ENCODE data around the gene EHMT1.
"Not testable (repeated sequence)": the region's sequence is repeated elsewhere in the genome, so short reads cannot be mapped to it uniquely, and the experiment has no call there.

The EHMT1 gene

DNA sequence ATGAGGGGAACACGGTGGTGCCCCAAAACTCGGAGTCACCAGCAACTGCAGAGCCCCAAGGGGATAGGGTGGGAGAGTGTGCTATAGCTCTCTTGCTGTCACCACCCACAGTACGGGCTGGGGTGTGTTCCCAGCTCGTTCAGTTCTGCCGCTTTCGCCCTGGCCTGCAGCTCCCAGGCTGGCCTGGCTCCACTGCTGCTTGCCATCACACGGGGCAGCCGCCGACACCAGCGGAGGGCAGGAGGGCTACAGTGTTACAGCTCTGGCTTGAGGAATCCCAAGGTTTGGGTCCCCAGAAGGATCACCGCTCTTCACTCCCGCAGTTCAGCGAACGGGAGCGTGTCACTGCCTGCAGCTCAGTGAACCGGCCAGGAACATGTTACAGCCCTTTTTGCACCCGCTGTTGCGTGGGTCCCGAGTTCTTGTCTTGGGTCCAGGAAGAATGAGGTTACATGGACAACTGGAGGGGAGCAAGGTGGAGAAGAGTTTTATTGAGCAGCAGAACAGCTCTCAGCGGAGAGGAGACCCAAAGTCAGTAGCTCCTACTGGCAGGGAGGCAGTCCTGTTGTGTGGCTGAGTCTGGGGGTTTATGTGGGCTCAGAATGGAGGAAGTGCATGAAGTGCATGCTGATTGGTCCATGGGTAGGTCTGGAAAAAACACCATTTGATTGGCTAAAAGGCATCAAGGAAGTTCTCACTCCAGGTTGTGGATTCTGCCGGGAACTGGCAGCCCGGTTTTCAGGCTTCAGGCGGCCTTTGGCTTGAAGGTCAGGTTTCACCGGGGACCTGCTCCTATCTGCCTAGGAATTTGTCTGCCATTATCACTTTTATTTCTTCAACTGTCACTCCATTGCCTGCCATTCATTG lies 113.4 kb downstream of the EHMT1 start:
- H3K27me3 ChIP-seq (ENCODE audit: control insufficient read depth, insufficient read depth, low read length) = no peaks in the 10 kb centered on the region
- H3K9me3 ChIP-seq (ENCODE audit: control insufficient read depth, insufficient read depth, low read length) = no peaks in the 10 kb centered on the region
- no peak overlapping the region for H3K9ac ChIP-seq (ENCODE audit: low read depth, low read length)
- H3K36me3 ChIP-seq (ENCODE audit: control insufficient read depth, insufficient read depth, low read length) = peaks cover 15% of the 10 kb centered on the region
- no peaks in the 10 kb centered on the region for H3K4me1 ChIP-seq (ENCODE audit: control insufficient read depth, insufficient read depth, low read length)
- H3K4me3 ChIP-seq (ENCODE audit: low read depth, low read length) = no peak overlapping the region

DNA sequence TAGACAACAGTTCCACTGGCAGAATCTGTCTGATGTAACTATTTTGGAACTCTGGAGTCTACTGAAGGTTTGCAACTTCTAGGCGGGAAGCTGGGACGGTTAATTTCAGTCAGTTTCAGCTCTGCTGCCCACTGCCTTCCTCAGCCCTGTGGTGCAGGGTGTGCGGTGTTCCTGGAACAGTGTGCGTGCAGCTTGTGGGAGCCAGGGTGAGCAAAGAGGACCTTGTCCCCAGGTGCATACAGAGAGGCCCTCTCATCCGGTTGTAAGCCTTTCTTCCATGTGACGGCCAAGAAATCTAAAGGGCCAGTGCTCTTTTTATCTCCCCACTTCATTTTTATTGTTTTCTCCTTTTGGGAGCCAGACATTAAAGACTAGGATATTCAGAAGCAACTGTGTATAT lies 114.6 kb downstream of the EHMT1 start:
- peaks cover 11% of the 10 kb centered on the region for H3K36me3 ChIP-seq (ENCODE audit: control insufficient read depth, insufficient read depth, low read length)

DNA sequence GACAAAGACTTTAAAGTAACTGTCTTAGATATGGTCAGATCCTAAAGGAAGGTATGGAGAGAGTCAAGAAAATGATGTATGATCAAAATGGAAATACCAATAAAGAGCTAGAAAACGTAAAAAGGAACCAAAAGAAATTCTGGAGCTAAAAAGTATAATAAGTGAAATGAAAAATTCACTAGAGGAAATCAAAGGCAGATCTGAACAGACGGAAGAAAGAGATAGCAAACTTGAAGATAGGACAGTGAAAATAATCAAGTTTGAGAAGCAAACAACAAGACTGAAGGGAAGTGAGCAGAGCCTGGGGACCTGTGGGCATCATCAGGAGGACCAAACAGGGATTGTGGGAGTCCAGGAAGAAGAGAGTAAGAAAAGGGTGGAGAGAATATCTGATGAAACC lies 115.4 kb downstream of the EHMT1 start:
- Histone ChIP-seq H3K4me1 (ENCODE audit: control insufficient read depth, insufficient read depth, low read length) (no peaks in the 10 kb centered on the region), H3K27me3 (ENCODE audit: control insufficient read depth, insufficient read depth, low read length) (no peaks in the 10 kb centered on the region), H3K9me3 (ENCODE audit: control insufficient read depth, insufficient read depth, low read length) (no peaks in the 10 kb centered on the region), H3K4me3 (ENCODE audit: low read depth, low read length) (no peak overlapping the region), H3K36me3 (ENCODE audit: control insufficient read depth, insufficient read depth, low read length) (peaks cover 6% of the 10 kb centered on the region), H3K9ac (ENCODE audit: low read depth, low read length) (no peak overlapping the region)

More for the DNA sequence above, 114.6 kb downstream of the EHMT1 start:
- H3K9ac ChIP-seq (ENCODE audit: low read depth, low read length) = no peak overlapping the region
- no peak overlapping the region for H3K4me3 ChIP-seq (ENCODE audit: low read depth, low read length)
- H3K27me3 ChIP-seq (ENCODE audit: control insufficient read depth, insufficient read depth, low read length) = no peaks in the 10 kb centered on the region
- no peaks in the 10 kb centered on the region for H3K9me3 ChIP-seq (ENCODE audit: control insufficient read depth, insufficient read depth, low read length)
- no peaks in the 10 kb centered on the region for H3K4me1 ChIP-seq (ENCODE audit: control insufficient read depth, insufficient read depth, low read length)

DNA sequence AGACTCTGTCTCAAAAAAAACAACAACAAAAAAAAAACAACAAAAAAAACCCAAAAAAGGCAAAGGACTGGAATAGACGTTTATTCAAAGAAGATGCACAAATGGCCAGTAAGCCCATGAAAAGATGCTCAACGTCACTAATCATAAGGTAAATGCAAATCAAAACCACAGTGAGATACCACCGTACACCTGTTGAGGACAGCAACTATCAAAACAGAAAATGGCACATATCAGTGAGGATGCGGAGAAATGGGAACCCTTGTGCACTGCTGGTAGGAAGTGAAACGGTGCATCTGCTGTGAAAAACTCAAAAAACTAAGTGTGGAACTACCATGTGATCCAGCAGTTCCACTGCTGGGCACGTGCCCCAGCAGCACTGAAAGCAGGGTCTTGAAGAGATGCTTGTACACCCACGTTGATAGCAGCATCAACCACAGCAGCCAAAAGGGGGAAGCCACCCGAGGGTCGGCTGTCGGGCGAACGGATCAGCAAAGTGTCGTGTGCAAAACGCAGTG lies 119.4 kb downstream of the EHMT1 start:
- not testable (repeated sequence) for H3K9me3 ChIP-seq (ENCODE audit: control insufficient read depth, insufficient read depth, low read length); H3K9ac ChIP-seq (ENCODE audit: low read depth, low read length); H3K4me3 ChIP-seq (ENCODE audit: low read depth, low read length)

DNA sequence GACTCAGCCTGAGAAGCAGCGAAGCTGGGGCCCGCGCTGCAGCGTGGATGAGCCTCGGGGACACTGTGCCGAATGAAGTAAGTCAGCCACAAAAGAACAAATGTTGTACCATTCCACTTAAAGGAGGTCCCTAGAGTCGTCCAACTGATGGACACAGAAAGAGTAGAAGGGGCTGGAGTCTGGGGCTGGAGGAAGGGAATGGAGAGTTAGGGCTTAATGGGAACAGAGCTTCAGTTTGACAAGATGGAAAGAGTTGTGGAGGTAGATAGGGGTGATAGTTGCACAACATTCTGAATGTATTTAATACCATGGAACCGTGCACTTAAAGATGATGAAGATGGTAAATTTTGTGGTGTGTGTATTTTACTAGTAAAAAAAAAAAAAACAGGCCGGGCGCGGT lies 119.9 kb downstream of the EHMT1 start:
- Histone ChIP-seq H3K4me3 (ENCODE audit: low read depth, low read length) (no peak overlapping the region), H3K9ac (ENCODE audit: low read depth, low read length) (no peak overlapping the region), H3K36me3 (ENCODE audit: control insufficient read depth, insufficient read depth, low read length) (peaks cover under 1% of the 10 kb centered on the region), H3K4me1 (ENCODE audit: control insufficient read depth, insufficient read depth, low read length) (no peaks in the 10 kb centered on the region), H3K27me3 (ENCODE audit: control insufficient read depth, insufficient read depth, low read length) (no peaks in the 10 kb centered on the region), H3K9me3 (ENCODE audit: control insufficient read depth, insufficient read depth, low read length) (no peaks in the 10 kb centered on the region)

More for the DNA sequence above, 119.4 kb downstream of the EHMT1 start:
- not testable (repeated sequence) for H3K4me1 ChIP-seq (ENCODE audit: control insufficient read depth, insufficient read depth, low read length); H3K27me3 ChIP-seq (ENCODE audit: control insufficient read depth, insufficient read depth, low read length); H3K36me3 ChIP-seq (ENCODE audit: control insufficient read depth, insufficient read depth, low read length)

DNA sequence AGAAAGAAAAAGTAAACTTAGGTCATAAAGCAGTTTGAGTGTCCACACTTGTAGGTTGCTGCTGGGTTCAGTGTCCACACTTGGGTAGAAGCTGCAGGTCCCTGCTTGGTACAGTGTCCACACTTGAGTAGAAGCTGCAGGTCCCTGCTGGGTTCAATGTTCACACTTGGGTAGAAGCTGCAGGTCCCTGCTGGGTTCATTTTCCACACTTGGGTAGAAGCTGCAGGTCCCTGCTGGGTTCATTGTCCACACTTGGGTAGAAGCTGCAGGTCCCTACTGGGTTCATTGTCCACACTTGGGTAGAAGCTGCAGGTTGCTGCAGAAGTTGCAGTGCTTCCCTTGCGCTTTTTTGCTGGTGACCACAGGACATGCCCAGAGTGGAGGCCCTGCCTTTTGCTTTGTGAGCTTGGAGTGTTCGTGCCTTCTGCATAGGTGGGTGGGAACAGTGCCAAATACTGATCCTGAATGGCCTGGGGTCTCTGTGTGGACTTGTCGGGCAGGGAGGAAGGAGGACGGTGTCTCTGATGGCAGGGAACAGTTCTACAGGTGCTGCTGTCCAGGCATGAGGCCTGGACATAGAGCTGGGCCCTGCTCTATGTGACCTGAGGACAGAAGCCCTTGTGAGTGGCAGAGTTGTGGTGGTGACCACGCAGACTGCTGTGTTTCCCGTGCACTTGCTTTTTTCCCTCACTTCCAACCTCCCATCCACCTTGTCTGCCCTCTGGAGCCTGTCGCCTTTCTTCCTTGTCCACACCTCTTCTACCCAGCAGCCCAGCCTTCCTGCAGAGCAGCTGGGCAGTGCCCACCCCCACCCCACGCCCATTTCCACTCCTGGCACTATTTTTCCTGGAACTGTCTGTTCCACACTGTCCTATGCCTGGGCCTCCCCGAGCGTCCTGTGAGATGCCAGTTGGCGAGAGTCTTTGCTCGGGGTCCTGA lies 120.8 kb downstream of the EHMT1 start:
- no peaks in the 10 kb centered on the region for H3K9me3 ChIP-seq (ENCODE audit: control insufficient read depth, insufficient read depth, low read length)
- no peaks in the 10 kb centered on the region for H3K4me1 ChIP-seq (ENCODE audit: control insufficient read depth, insufficient read depth, low read length)
- no peaks in the 10 kb centered on the region for H3K27me3 ChIP-seq (ENCODE audit: control insufficient read depth, insufficient read depth, low read length)
- no peak overlapping the region for H3K9ac ChIP-seq (ENCODE audit: low read depth, low read length)
- peaks cover 6% of the 10 kb centered on the region for H3K36me3 ChIP-seq (ENCODE audit: control insufficient read depth, insufficient read depth, low read length)
- no peak overlapping the region for H3K4me3 ChIP-seq (ENCODE audit: low read depth, low read length)

DNA sequence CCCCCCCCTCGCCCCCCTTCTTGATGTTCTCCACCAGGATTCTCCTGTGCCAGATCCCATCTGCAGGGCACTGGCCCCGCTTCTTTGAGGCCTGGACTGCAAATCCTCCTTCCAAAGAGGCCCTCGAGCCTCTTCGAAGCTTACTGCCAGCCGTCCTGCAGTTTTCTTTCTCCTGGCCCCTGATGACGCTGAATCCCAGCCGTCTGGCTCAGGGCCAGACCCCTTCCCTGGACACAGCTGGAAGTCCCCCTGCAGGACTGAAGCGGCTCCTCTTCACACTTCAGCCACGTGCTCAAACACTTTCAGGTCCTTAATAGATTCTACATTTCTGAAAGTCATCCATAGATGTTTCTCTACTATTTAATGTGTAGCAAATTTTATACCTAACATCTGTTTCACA lies 121.5 kb downstream of the EHMT1 start:
- no peaks in the 10 kb centered on the region for H3K4me1 ChIP-seq (ENCODE audit: control insufficient read depth, insufficient read depth, low read length)
- H3K36me3 ChIP-seq (ENCODE audit: control insufficient read depth, insufficient read depth, low read length) = peaks cover 6% of the 10 kb centered on the region
- no peak overlapping the region for H3K4me3 ChIP-seq (ENCODE audit: low read depth, low read length)
- no peak overlapping the region for H3K9ac ChIP-seq (ENCODE audit: low read depth, low read length)
- no peaks in the 10 kb centered on the region for H3K27me3 ChIP-seq (ENCODE audit: control insufficient read depth, insufficient read depth, low read length)
- H3K9me3 ChIP-seq (ENCODE audit: control insufficient read depth, insufficient read depth, low read length) = no peaks in the 10 kb centered on the region

DNA sequence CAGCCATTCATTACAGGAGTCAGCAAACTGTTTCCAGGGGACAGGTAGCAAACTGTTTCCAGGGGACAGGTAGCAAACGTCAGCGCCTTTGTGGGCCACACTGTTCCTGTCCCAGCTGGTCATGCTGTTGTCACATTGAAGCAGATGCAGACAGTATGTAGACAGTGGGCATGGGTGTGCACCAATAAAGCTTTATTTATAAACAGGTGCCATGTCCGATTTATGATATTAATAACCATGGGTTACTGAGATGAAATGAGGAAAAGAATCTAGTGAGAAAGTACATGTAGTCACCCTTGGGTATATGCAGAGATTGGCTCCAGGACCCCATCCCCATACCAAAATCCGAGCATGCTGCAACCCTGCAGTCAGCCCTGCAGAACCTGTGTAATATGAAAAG lies 122.5 kb downstream of the EHMT1 start:
- Histone ChIP-seq H3K9ac (ENCODE audit: low read depth, low read length) (no peak overlapping the region), H3K4me3 (ENCODE audit: low read depth, low read length) (no peak overlapping the region), H3K9me3 (ENCODE audit: control insufficient read depth, insufficient read depth, low read length) (no peaks in the 10 kb centered on the region), H3K4me1 (ENCODE audit: control insufficient read depth, insufficient read depth, low read length) (no peaks in the 10 kb centered on the region), H3K36me3 (ENCODE audit: control insufficient read depth, insufficient read depth, low read length) (peaks cover 11% of the 10 kb centered on the region), H3K27me3 (ENCODE audit: control insufficient read depth, insufficient read depth, low read length) (no peaks in the 10 kb centered on the region)

DNA sequence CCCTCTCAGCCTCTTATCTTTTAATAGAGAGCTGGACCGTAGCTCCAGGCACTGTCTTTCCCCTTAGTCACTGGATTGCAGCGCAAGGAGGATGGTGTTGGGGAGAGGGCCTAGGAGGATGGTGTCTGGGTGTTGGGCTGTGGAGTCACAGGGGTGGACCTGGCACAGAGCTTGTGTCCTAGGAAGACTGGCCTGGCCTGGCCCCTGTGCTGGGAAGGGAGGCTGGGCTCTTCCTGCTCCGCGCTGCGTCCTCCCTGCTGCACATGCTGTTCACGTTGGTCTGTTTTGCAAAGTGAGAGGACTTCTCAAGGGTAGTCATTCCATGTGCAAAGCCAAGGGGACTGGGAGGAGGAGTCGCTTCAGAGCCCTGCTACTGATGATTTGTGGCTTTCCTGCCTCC lies 123.9 kb downstream of the EHMT1 start:
- no peak overlapping the region for H3K9ac ChIP-seq (ENCODE audit: low read depth, low read length)
- no peaks in the 10 kb centered on the region for H3K27me3 ChIP-seq (ENCODE audit: control insufficient read depth, insufficient read depth, low read length)
- no peaks in the 10 kb centered on the region for H3K9me3 ChIP-seq (ENCODE audit: control insufficient read depth, insufficient read depth, low read length)
- no peaks in the 10 kb centered on the region for H3K4me1 ChIP-seq (ENCODE audit: control insufficient read depth, insufficient read depth, low read length)
- no peak overlapping the region for H3K4me3 ChIP-seq (ENCODE audit: low read depth, low read length)
- H3K36me3 ChIP-seq (ENCODE audit: control insufficient read depth, insufficient read depth, low read length) = peaks cover 11% of the 10 kb centered on the region

DNA sequence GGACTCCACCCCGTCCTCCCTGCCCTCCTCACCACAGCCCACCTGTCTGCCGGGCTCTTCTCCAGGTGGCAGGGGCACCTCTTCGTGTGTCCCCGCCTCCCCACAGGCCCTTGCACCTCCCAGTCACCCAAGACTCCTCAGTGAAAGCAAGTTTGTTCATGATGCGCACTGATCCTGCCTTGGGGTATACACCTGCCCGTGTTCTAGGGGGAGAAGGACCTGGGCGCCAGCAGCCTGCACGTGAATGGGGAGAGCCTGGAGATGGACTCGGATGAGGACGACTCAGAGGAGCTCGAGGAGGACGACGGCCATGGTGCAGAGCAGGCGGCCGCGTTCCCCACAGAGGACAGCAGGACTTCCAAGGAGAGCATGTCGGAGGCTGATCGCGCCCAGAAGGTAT lies 124.9 kb downstream of the EHMT1 start:
- no peak overlapping the region for H3K4me3 ChIP-seq (ENCODE audit: low read depth, low read length)
- H3K4me1 ChIP-seq (ENCODE audit: control insufficient read depth, insufficient read depth, low read length) = no peaks in the 10 kb centered on the region
- peaks cover 11% of the 10 kb centered on the region for H3K36me3 ChIP-seq (ENCODE audit: control insufficient read depth, insufficient read depth, low read length)
- H3K27me3 ChIP-seq (ENCODE audit: control insufficient read depth, insufficient read depth, low read length) = no peaks in the 10 kb centered on the region
- H3K9ac ChIP-seq (ENCODE audit: low read depth, low read length) = no peak overlapping the region
- H3K9me3 ChIP-seq (ENCODE audit: control insufficient read depth, insufficient read depth, low read length) = no peaks in the 10 kb centered on the region

DNA sequence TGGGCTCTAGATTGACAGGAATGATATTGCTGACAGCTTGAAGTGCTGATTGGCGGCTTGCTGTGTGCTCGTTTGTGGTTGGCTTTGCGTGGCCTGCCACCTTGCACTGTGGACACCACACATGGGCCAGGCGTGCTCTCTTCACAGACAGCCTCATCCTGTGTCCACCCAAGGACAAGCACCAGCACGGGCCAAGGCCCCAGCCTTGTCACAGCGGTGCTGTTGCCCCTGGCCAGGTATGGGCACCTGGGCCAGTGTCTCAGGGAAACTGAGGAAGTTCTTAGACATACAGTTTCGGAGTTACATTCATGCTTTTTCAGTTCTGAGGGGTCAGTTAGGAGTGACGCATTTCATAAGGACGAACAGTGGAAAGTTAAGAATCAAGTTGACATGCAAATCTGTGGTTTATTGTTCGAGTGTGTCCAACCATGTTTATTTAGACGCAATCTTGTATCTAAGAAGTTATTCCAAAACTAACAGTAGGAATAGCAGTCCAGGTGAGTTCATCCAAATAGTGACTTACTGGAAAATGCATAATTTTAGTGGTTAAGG lies 125.9 kb downstream of the EHMT1 start:
- Histone ChIP-seq H3K4me1 (ENCODE audit: control insufficient read depth, insufficient read depth, low read length) (no peaks in the 10 kb centered on the region), H3K36me3 (ENCODE audit: control insufficient read depth, insufficient read depth, low read length) (peaks cover 14% of the 10 kb centered on the region), H3K27me3 (ENCODE audit: control insufficient read depth, insufficient read depth, low read length) (no peaks in the 10 kb centered on the region), H3K9me3 (ENCODE audit: control insufficient read depth, insufficient read depth, low read length) (no peaks in the 10 kb centered on the region), H3K9ac (ENCODE audit: low read depth, low read length) (no peak overlapping the region), H3K4me3 (ENCODE audit: low read depth, low read length) (no peak overlapping the region)

Measured in iPS-15b (cell line).